Choroid plexus epithelial cell (primary cell): Measurements from ENCODE around the gene ACOT13.

ENCODE experiments used
- DNase-seq: peaks from one replicate; pipeline ENCODE4 v3.0.0-alpha.2; 2010; ENCODE audit warnings: low read depth
- H3K4me3 ChIP-seq: 2 replicates; pipeline ENCODE4 v1.5.1; 2011; ENCODE audit warnings: low read depth, mild to moderate bottlenecking, control low read depth, low read length, moderate library complexity
- CTCF ChIP-seq: conservative IDR thresholded peaks from 2 replicates; pipeline ENCODE4 v1.5.1; 2011; ENCODE audit warnings: low read depth, mild to moderate bottlenecking, control low read depth, inconsistent platforms, low read length, moderate library complexity

ACOT13 gene

GRCh38 chr6:24689964-24690363 lies 23.1 kb downstream of the ACOT13 start:
- DNase-seq, result peak; percentile 22
- no peak overlapping the region for H3K4me3 ChIP-seq
- TF ChIP-seq CTCF, result no peak

GRCh38 chr6:24690593-24690992 lies 23.7 kb downstream of the ACOT13 start:
- H3K4me3 ChIP-seq, result no peak overlapping the region
- no peak for DNase-seq
- no peak for TF ChIP-seq CTCF

GRCh38 chr6:24691550-24691949 lies 24.7 kb downstream of the ACOT13 start:
- H3K4me3 ChIP-seq, result no peak overlapping the region
- no peak for TF ChIP-seq CTCF
- DNase-seq, result no peak

- DNase-seq, result no peak
- H3K4me3 ChIP-seq, result no peak overlapping the region
- no peak for TF ChIP-seq CTCF
Measured at GRCh38 chr6:24692003-24692402, 25.1 kb downstream of the ACOT13 start.

GRCh38 chr6:24692415-24692814 lies 25.5 kb downstream of the ACOT13 start:
- no peak for DNase-seq
- H3K4me3 ChIP-seq, result no peak overlapping the region
- TF ChIP-seq CTCF, result no peak

GRCh38 chr6:24692848-24693592 lies 26.1 kb downstream of the ACOT13 start:
- DNase-seq, result no peak
- no peak for TF ChIP-seq CTCF
- H3K4me3 ChIP-seq, result no peak overlapping the region

GRCh38 chr6:24694198-24694597 lies 27.3 kb downstream of the ACOT13 start:
- no peak overlapping the region for H3K4me3 ChIP-seq
- TF ChIP-seq CTCF, result no peak

More at GRCh38 chr6:24694198-24694597, 27.3 kb downstream of the ACOT13 start:
- no peak for DNase-seq
